OCI-LY3 (cell line): ENCODE data around the gene CTPS2.
"Not testable (repeated sequence)": the region's sequence is repeated elsewhere in the genome, so short reads cannot be mapped to it uniquely, and the experiment has no call there.

Source experiments
- H2AFZ ChIP-seq: fragments of 200-600, 300-600 bp; shearing (Covaris generic); 2 replicates; pipeline ENCODE4 v1.6.0; 2014; ENCODE audit warnings: antibody characterized with exemption, low read depth, low read length
- H3K27ac ChIP-seq: fragments of 200-600, 300-600 bp; sonication (generic); 2 replicates; pipeline ENCODE4 v1.5.1; 2014; ENCODE audit warnings: mild to moderate bottlenecking, low read length, moderate library complexity, mixed read lengths
- H3K27me3 ChIP-seq: fragments of 200-600, 300-600 bp; sonication (generic); 2 replicates; pipeline ENCODE4 v1.6.1; 2014; ENCODE audit warnings: low read depth, low read length, mixed read lengths
- H3K36me3 ChIP-seq: fragments of 200-600, 300-600 bp; sonication (generic); replicated peaks from 2 replicates; pipeline ENCODE3; 2014; ENCODE audit warnings: low read depth, low read length, mixed read lengths
- H3K4me1 ChIP-seq: fragments of 300-600, 200-600 bp; sonication (generic); 2 replicates; pipeline ENCODE4 v1.6.1; 2014; ENCODE audit warnings: low read length, mixed read lengths
- H3K4me2 ChIP-seq: fragments of 200-600, 300-600 bp; sonication (generic); 2 replicates; pipeline ENCODE4 v1.6.1; 2014; ENCODE audit warnings: low read length, mixed read lengths
- H3K4me3 ChIP-seq: fragments of 300-600, 200-600 bp; sonication (generic); 2 replicates; pipeline ENCODE4 v1.5.1; 2014; ENCODE audit warnings: antibody characterized with exemption, mild to moderate bottlenecking, low read length, moderate library complexity
- H3K79me2 ChIP-seq: fragments of 300-600, 200-600 bp; shearing (Covaris generic); 2 replicates; pipeline ENCODE4 v1.6.1; 2014; ENCODE audit warnings: mild to moderate bottlenecking, low read length, mixed read lengths
- H3K9ac ChIP-seq: fragments of 300-600, 200-600 bp; shearing (Covaris generic); 2 replicates; pipeline ENCODE4 v1.6.0; 2014; ENCODE audit warnings: mild to moderate bottlenecking, low read length, moderate library complexity
- H3K9me3 ChIP-seq: fragments of 200-600, 300-600 bp; shearing (Covaris generic); 2 replicates; pipeline ENCODE4 v1.6.1; 2014; ENCODE audit warnings: low read length, mixed read lengths; ENCODE audit not compliant: insufficient read depth
- H4K20me1 ChIP-seq: fragments of 200-600, 300-600 bp; sonication (generic); 2 replicates; pipeline ENCODE4 v1.6.1; 2016; ENCODE audit warnings: low read length, mixed read lengths; ENCODE audit not compliant: insufficient read depth
- CTCF ChIP-seq: fragments of 200-600, 300-600 bp; sonication (generic); IDR thresholded peaks from 2 replicates; pipeline ENCODE4 v1.5.1; 2014; ENCODE audit warnings: antibody characterized with exemption, low read length, low read depth
- EZH2phosphoT487 ChIP-seq: fragments of 200-600 bp; shearing (Covaris generic); IDR thresholded peaks from 2 replicates; pipeline ENCODE4 v1.6.1; 2018; ENCODE audit warnings: antibody characterized with exemption, mixed run types, low read depth

Gene CTPS2

DNA sequence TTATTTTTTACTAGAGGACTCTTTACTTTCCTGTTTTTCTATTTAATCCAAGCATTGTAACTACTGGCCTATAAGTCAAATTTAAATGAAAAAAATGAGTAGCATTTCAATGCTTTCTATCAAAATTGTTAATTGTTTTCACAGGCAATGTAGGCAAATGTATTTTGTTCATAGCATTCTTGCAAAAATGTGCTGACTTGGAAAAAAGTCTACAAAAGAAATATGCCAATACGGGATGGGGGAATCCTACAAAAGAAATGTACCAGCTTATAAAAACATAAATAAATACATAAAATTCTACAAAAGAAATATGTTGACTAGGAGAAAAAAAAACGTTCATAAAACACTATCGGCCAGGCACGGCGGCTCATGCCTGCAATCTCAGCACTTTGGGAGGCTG is 77.4 kb downstream of the CTPS2 start:
- no peak overlapping the region for H3K4me3 ChIP-seq
- H3K79me2 ChIP-seq = no peaks in the 10 kb centered on the region
- no peak overlapping the region for H2AFZ ChIP-seq
- H4K20me1 ChIP-seq = no peaks in the 10 kb centered on the region
- no peak overlapping the region for H3K27ac ChIP-seq
- H3K36me3 ChIP-seq = no peaks in the 10 kb centered on the region
- no peak overlapping the region for H3K9ac ChIP-seq
- H3K27me3 ChIP-seq = no peaks in the 10 kb centered on the region
- TF ChIP-seq CTCF = no peak
- no peak for TF ChIP-seq EZH2phosphoT487
- H3K9me3 ChIP-seq = no peaks in the 10 kb centered on the region
- H3K4me1 ChIP-seq = no peaks in the 10 kb centered on the region
- H3K4me2 ChIP-seq = no peak overlapping the region

GRCh38 chrX:16633754-16634153 is 78.7 kb downstream of the CTPS2 start:
- Histone ChIP-seq H3K4me1 (no peaks in the 10 kb centered on the region), H3K4me2 (no peak overlapping the region), H3K9me3 (no peaks in the 10 kb centered on the region), H3K27me3 (no peaks in the 10 kb centered on the region), H3K9ac (no peak overlapping the region), H3K36me3 (no peaks in the 10 kb centered on the region), H3K79me2 (no peaks in the 10 kb centered on the region), H3K4me3 (no peak overlapping the region), H4K20me1 (no peaks in the 10 kb centered on the region), H2AFZ (no peak overlapping the region), H3K27ac (no peak overlapping the region)
- TF ChIP-seq EZH2phosphoT487 (no peak), CTCF (no peak)

- TF ChIP-seq CTCF (no peak), EZH2phosphoT487 (no peak)
- H3K27ac ChIP-seq = no peak overlapping the region
- no peaks in the 10 kb centered on the region for H3K9me3 ChIP-seq
- no peak overlapping the region for H3K4me2 ChIP-seq
- H3K4me3 ChIP-seq = no peak overlapping the region
- no peaks in the 10 kb centered on the region for H3K27me3 ChIP-seq
- no peak overlapping the region for H3K9ac ChIP-seq
- no peak overlapping the region for H2AFZ ChIP-seq
- no peaks in the 10 kb centered on the region for H3K79me2 ChIP-seq
- no peaks in the 10 kb centered on the region for H3K4me1 ChIP-seq
- no peaks in the 10 kb centered on the region for H4K20me1 ChIP-seq
- H3K36me3 ChIP-seq = no peaks in the 10 kb centered on the region
Measured at GRCh38 chrX:16629909-16630308, 82.6 kb downstream of the CTPS2 start.

DNA sequence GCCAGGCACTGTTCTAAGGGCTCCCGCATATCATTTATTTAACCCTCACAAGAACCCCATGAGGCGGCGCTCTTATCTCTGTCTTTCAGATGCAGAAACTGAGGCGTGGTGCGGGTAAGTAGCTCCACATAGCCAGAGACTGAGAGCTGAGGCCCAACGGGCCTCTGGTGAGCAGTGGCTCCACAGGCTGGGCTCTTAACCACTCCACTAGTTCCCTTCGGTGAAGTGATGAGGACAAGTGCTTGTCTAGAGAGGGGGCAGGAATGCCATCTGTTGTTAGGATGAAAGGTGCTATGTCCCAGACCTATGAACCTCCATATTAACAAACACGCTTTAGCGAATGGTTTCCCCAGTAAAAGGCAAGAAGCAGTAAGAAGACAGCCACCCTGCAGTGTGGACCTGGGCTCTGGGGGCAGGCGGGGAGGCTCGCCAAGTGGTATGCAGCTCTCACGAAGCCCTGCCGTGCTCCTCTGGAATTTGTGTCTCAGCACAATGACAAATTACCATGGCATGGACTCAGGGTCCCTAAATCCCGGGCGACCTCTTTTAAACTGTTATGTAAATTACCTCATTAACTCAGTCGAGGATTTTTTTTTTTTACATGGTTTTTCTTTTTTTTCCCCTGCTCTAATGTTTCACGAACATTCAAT is 83.4 kb downstream of the CTPS2 start:
- H3K9me3 ChIP-seq = no peaks in the 10 kb centered on the region
- H3K27ac ChIP-seq = no peak overlapping the region
- H3K9ac ChIP-seq = no peak overlapping the region
- no peak overlapping the region for H3K4me2 ChIP-seq
- H3K4me3 ChIP-seq = no peak overlapping the region
- no peaks in the 10 kb centered on the region for H4K20me1 ChIP-seq
- H3K36me3 ChIP-seq = no peaks in the 10 kb centered on the region
- H3K27me3 ChIP-seq = no peaks in the 10 kb centered on the region
- TF ChIP-seq CTCF (no peak), EZH2phosphoT487 (no peak)
- no peak overlapping the region for H2AFZ ChIP-seq
- H3K4me1 ChIP-seq = no peaks in the 10 kb centered on the region
- H3K79me2 ChIP-seq = no peaks in the 10 kb centered on the region

DNA sequence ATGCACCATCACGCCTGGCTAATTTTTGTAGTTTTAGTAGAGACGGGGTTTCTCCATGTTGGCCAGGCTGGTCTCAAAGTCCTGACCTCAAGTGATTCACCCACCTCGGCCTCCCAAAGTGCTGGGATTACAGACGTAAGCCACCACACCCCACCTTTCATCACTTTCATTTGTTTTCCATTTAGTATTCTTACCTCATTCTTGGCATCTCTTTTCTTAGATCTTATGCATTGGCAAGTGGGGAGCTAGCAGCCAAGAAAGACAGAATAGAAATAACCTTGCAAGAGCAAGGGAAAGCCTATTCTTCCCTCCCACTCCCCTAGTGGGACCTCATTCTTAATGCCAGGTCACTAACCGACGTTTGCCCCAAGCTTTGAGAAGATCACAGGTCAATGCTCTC is 84.0 kb downstream of the CTPS2 start:
- not testable (repeated sequence) for H3K9me3 ChIP-seq, H3K9ac ChIP-seq, H3K27me3 ChIP-seq, H3K27ac ChIP-seq, H3K79me2 ChIP-seq, H4K20me1 ChIP-seq, H3K4me1 ChIP-seq, H3K4me2 ChIP-seq, H3K4me3 ChIP-seq, H3K36me3 ChIP-seq, H2AFZ ChIP-seq
